Measurements from ENCODE around the gene LPO.

The LPO gene

DNA sequence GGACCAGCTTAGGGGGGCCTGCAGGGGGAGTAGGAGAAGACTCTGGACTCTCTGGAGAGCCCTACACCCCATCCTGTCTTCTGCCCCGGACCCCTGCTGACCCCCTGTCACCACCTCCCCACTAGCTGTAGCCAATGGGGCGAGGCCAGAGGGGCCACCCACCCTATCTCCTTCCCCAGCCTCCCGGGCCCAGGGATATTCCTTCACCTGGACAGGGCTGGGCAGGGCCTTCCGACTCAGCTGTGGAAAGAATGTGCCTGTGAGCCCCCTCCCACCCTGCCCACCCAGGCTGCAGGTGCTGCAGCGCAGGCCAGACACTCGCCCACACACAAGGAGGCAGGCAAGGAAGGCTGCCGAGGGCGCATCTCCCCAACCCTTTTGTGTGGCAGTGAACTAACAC is 67.2 kb downstream of the LPO start:
- TF ChIP-seq, protein P1, sequence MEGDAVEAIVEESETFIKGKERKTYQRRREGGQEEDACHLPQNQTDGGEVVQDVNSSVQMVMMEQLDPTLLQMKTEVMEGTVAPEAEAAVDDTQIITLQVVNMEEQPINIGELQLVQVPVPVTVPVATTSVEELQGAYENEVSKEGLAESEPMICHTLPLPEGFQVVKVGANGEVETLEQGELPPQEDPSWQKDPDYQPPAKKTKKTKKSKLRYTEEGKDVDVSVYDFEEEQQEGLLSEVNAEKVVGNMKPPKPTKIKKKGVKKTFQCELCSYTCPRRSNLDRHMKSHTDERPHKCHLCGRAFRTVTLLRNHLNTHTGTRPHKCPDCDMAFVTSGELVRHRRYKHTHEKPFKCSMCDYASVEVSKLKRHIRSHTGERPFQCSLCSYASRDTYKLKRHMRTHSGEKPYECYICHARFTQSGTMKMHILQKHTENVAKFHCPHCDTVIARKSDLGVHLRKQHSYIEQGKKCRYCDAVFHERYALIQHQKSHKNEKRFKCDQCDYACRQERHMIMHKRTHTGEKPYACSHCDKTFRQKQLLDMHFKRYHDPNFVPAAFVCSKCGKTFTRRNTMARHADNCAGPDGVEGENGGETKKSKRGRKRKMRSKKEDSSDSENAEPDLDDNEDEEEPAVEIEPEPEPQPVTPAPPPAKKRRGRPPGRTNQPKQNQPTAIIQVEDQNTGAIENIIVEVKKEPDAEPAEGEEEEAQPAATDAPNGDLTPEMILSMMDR (IDR thresholded peaks at IDR 0.05; ENCODE audit: control extremely low read depth, extremely low read depth, low read depth, missing control alignments): no peak
- CTCF ChIA-PET: interaction anchor here (1.1 to 5.2 kb wide), 6 partner anchors 10 to 133 kb away, joined by 3 to 68 read pairs (median 5); no protein-coding TSS in a partner anchor
- no peak for DNase-seq (ENCODE audit: extremely low spot score)
- POLR2A ChIA-PET: interaction anchor here (1.5 kb wide), 1 partner anchor 12 kb away, joined by 3 read pairs; no protein-coding TSS in a partner anchor

DNA sequence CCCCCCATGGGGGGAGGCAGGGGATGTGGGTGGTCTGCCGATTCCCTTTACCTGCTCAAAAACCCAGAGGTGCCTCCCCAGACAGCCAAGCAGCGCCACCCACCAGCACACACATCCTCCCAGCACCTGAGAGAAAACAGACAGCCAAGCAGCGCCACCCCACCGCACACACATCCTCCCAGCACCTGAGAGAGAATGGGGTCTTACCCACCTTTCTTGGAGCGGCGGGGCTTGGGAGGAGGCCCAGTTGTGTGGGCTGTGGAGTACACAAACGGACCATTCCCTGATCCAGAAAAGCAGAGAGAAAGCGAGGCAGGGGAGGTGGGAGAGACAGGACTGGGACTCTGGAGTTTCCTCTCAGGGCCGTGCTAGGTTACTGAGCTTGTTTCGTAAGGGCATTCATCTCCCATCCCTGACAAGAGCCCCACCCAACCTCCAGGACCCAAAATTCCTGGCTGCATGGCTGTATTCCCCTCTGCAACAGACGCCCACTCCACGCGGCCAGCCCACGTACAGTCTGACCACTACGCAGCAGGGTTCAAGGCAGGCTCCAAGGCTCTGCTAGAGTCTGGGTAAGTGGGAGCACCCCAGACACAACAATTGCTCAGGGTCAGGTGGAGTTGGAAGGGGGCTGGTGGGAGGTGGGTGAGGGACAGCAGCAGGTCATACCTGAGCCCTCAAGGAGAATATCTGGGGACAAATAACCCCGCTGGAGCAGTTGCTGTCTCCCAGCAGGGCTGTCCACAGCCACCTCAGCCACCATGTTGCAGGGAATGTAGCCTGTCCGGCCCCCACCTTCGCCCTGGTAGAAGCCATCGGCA is 68.0 kb downstream of the LPO start:
- POLR2A ChIA-PET: no interaction called here
- no peak for DNase-seq (ENCODE audit: extremely low spot score)
- CTCF ChIA-PET: interaction anchor here (5.2 kb wide), 1 partner anchor 9 kb away, joined by 68 read pairs; no protein-coding TSS in a partner anchor
- TF ChIP-seq, protein P1 (IDR thresholded peaks at IDR 0.05; ENCODE audit: control extremely low read depth, extremely low read depth, low read depth, missing control alignments): no peak

DNA sequence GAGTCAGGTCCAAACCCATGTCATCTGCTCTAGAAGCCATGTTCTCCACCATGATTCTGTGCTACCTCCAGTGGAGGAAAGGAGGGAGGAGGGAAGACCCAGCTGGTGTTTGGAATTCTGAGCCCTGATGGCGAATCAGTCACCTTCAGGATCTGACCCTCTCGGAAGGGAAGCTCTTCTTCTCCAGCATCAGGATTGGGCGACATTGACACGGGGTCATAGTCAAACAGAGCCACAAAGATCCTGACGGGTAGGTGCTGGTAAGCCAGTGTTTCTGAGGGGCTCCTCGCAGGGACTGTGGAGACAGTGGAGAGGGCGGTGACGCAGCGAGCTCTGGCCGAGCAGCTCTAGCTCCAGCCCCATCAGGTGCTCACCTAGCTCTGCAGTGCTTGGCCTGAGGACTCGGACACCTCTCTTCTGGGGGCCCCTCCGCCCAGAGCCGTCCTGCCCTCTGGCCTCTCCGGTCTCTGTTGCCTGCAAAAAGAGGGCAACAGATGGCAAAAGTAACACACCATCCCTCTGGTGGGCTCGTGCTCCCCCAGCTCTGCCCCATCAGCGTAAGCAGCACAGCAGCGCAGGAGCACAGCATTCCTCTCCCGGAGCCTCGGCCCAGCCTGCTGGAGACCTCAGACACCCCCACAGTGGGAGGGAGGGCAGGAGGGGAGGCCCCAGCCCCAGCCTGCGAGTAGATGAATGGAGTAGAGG is 69.2 kb downstream of the LPO start:
- ChIA-PET POLR2A (no interaction called here), CTCF (interaction anchor here (0.9 to 2.3 kb wide), 4 partner anchors 9 to 110 kb away, joined by 3 to 7 read pairs (median 5); partner anchors contain the start of gene RNF43)
- TF ChIP-seq, protein P1 (IDR thresholded peaks at IDR 0.05; ENCODE audit: control extremely low read depth, extremely low read depth, low read depth, missing control alignments): no peak
- no peak for DNase-seq (ENCODE audit: extremely low spot score)

DNA sequence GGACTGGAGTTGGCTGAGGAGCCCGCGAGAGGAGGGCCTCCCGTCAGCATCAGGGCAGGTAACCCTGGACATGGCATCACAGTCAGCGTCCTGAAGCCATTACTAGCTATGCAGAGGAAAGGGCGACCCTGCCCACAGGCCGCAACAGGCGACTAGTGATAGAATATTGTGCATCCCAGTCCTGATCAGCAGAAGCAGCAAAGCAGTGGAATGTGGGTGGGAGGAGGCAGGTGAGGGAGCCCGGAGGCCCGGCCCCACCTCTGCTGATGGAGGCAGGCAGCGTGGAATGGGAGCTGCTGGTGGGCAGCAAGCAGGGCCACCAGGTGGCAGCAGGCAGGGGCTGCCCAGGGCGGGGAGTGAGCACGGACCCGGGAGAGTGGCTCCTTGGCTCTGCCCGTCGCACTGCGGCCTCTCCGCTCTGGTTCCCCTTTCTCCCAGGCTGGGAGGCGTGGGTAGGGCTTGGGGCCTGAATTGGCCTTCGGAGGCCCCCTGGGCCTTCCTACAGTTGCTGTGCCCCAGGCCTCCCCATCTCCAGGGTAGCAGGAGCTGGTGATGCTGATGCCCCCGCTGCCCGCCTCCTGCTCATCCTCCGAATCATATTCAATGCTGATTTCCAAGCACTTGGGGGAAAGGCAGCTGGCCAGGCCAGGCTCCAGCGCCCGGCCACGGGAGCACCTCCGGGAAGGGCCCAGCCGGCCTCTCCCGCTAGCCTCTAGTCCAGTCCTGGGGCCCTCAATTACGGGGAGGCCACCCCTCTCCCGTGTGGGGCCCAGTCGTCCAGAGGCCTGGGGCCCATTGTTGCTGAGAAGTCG is 70.0 kb downstream of the LPO start:
- CTCF ChIA-PET: interaction anchor here (1.2 to 2.3 kb wide), 5 partner anchors 8 to 109 kb away, joined by 3 to 7 read pairs (median 3); partner anchors contain the start of gene RNF43
- TF ChIP-seq, protein P1 (IDR thresholded peaks at IDR 0.05; ENCODE audit: control extremely low read depth, extremely low read depth, low read depth, missing control alignments): no peak
- DNase-seq (ENCODE audit: extremely low spot score): no peak
- POLR2A ChIA-PET: no interaction called here

DNA sequence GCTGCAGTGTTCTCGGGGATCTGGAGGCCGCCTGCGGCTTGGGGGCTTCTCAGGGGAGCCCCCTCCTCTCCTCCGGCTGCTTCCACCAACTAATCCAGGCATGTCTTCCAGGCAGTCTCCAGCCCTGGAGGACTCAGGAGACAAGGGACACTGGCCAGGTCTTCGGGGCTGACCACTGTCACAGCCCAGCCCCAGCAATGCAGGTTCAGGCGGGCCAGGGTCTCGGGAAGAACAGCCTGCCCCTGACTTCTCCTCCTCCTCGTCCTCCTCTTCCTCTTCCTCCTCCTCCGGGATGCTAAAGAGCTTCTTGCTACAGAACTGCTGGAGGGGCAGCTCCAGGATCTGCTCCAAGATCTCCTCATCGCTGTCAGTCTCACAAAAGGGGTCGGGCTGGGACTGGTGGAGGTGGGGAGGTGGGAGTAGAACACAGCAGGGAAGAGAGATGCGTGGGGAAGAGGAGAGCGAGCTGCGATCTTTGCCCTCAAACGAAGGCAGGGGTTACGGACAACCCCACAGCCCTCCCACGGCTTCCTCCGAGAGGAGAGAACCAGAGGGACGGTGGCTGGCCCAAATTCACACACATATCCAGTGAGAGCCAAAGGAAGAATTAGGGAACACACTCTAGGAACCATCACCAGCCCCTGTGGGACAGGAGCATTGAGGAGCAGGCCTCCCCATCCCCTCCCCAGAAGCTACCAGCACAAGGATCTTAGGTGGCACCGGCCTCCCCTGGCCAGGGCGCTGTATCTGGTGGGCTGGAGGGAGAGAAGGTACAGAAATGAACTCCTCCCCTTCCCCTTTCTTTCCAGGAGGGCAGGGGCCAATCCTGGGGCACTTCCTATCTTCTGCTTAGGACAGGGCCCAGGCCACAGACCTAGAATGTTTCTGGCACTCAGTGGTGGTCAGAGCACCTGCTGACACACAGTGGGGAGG is 70.9 kb downstream of the LPO start:
- no peak for DNase-seq (ENCODE audit: extremely low spot score)
- TF ChIP-seq, protein P1 (IDR thresholded peaks at IDR 0.05; ENCODE audit: control extremely low read depth, extremely low read depth, low read depth, missing control alignments): no peak
- ChIA-PET POLR2A (no interaction called here), CTCF (interaction anchor here (1.1 to 2.3 kb wide), 4 partner anchors 8 to 108 kb away, joined by 3 to 7 read pairs (median 3); partner anchors contain the start of gene RNF43)
